Right hindlimb (tissue), 1 donor: ENCODE results near the gene FAM131B.

ENCODE experiments used
- DNase-seq: peaks from one replicate; pipeline ENCODE4 v3.0.0-alpha.2; 2018

Gene FAM131B

GRCh38 chr7:143382126-143382790 lies 19.7 kb upstream of the FAM131B start:
- no peak for DNase-seq

- DNase-seq: peak; percentile 92
Observed at GRCh38 chr7:143381427-143382125, 19.1 kb upstream of the FAM131B start.

GRCh38 chr7:143380646-143381426 lies 18.3 kb upstream of the FAM131B start, which contains the start of gene ZYX:
ZYX (plus strand) TSS chr7:143381345; CDS start chr7:143381572, 227 bp downstream.
- peak; percentile 98 for DNase-seq

GRCh38 chr7:143380260-143380645 lies 17.7 kb upstream of the FAM131B start:
- peak; percentile 93 for DNase-seq

GRCh38 chr7:143379611-143380259 lies 17.2 kb upstream of the FAM131B start:
- no peak for DNase-seq

- DNase-seq: no peak
Observed at GRCh38 chr7:143376396-143376795, 13.9 kb upstream of the FAM131B start.

GRCh38 chr7:143375298-143376034 lies 13.0 kb upstream of the FAM131B start:
- no peak for DNase-seq

- DNase-seq: no peak
Observed at GRCh38 chr7:143374561-143374960, 12.0 kb upstream of the FAM131B start.

GRCh38 chr7:143373255-143373794 lies 10.8 kb upstream of the FAM131B start:
- no peak for DNase-seq

- no peak for DNase-seq
Observed at GRCh38 chr7:143372070-143372469, 9.6 kb upstream of the FAM131B start.

- no peak for DNase-seq
Observed at GRCh38 chr7:143369678-143370651, 7.5 kb upstream of the FAM131B start.

GRCh38 chr7:143368387-143368786 lies 5.9 kb upstream of the FAM131B start:
- DNase-seq: no peak

GRCh38 chr7:143367972-143368371 lies 5.5 kb upstream of the FAM131B start:
- no peak for DNase-seq

- no peak for DNase-seq
Observed at GRCh38 chr7:143363016-143363937, 764 bp upstream of the FAM131B start.

GRCh38 chr7:143361552-143362130 lies 872 bp downstream of the FAM131B start:
- no peak for DNase-seq

- no peak for DNase-seq
Observed at GRCh38 chr7:143360788-143361551, 1.5 kb downstream of the FAM131B start.

GRCh38 chr7:143359771-143360353 lies 2.7 kb downstream of the FAM131B start:
- DNase-seq: no peak

- DNase-seq: no peak
Observed at GRCh38 chr7:143358626-143359025, 3.9 kb downstream of the FAM131B start.
